PC-9 (cell line): ENCODE results near the gene ZNF467.

Source experiments
- EZH2 ChIP-seq: fragments of 200-600 bp; sonication (generic); IDR thresholded peaks from 2 replicates; pipeline ENCODE4 v1.8.0; 2017; ENCODE audit warnings: antibody characterized with exemption, low read depth
- TF ChIP-seq, protein P1 (sequence below): fragments of 200-600 bp; sonication (generic); conservative IDR thresholded peaks from 2 replicates; pipeline ENCODE4 v1.6.1; 2017; ENCODE audit warnings: mixed run types, antibody characterized with exemption, mild to moderate bottlenecking, moderate library complexity

DNA sequence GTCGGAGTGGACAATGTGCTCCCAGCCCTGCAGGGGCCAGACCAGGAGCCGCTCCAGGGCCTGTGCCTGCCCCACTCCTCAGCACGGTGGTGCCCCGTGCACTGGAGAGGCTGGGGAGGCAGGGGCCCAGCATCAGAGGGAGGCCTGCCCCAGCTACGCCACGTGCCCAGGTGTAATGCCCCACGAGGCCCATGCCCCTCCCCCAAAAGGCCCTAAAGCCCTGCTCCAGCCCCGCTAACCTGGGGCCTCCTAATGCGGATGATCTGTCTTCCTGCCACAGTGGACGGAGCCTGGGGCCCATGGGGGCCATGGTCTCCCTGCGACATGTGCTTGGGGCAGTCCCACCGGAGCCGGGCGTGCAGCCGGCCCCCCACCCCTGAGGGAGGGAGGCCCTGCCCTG lies 41.1 kb upstream of the ZNF467 start:
- TF ChIP-seq EZH2: no peak
- TF ChIP-seq, protein P1, sequence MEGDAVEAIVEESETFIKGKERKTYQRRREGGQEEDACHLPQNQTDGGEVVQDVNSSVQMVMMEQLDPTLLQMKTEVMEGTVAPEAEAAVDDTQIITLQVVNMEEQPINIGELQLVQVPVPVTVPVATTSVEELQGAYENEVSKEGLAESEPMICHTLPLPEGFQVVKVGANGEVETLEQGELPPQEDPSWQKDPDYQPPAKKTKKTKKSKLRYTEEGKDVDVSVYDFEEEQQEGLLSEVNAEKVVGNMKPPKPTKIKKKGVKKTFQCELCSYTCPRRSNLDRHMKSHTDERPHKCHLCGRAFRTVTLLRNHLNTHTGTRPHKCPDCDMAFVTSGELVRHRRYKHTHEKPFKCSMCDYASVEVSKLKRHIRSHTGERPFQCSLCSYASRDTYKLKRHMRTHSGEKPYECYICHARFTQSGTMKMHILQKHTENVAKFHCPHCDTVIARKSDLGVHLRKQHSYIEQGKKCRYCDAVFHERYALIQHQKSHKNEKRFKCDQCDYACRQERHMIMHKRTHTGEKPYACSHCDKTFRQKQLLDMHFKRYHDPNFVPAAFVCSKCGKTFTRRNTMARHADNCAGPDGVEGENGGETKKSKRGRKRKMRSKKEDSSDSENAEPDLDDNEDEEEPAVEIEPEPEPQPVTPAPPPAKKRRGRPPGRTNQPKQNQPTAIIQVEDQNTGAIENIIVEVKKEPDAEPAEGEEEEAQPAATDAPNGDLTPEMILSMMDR: no peak
